K562 (cell line): ENCODE data around the gene FAM83F. TPM values are rescaled to one million over a fixed set of nuclear protein-coding genes. Genes with fewer than 3 reads are reported as not detected.

Experiments used
- CBFA2T2 ChIP-seq: fragments of 450-650 bp; conservative IDR thresholded peaks from 2 replicates; pipeline ENCODE4 v1.6.1; 2017; ENCODE audit warnings: mild to moderate bottlenecking
- E2F1 ChIP-seq: sonication (generic); formaldehyde crosslinking; IDR thresholded peaks from 2 replicates; pipeline ENCODE4 v1.8.1; 2023; ENCODE audit warnings: mild to moderate bottlenecking, missing genetic modification reagents, moderate library complexity
- ELK3 ChIP-seq: fragments of 450-650 bp; formaldehyde crosslinking; IDR thresholded peaks from 2 replicates; pipeline ENCODE4 v1.4.0; 2020; ENCODE audit warnings: mild to moderate bottlenecking
- EP300 ChIP-seq: IDR thresholded peaks from 2 replicates; pipeline ENCODE4 v1.6.1; 2012; ENCODE audit warnings: low read length, improper control_type of control experiment
- ETV5 ChIP-seq: sonication (generic); formaldehyde crosslinking; IDR thresholded peaks from 2 replicates; pipeline ENCODE4 v1.4.0; 2020; ENCODE audit warnings: low read depth, mild to moderate bottlenecking, missing genetic modification reagents
- FOS ChIP-seq: IDR thresholded peaks from 3 replicates; pipeline ENCODE4 v1.6.1; 2011; ENCODE audit not compliant: insufficient read length; ENCODE audit errors: extremely low read depth
- FOXK1 ChIP-seq: sonication (generic); formaldehyde crosslinking; IDR thresholded peaks from 2 replicates; pipeline ENCODE4 v1.8.0; 2022; ENCODE audit warnings: missing genetic modification reagents, mild to moderate bottlenecking, borderline replicate concordance
- GATA2 ChIP-seq: sonication (generic); formaldehyde crosslinking; IDR thresholded peaks from 2 replicates; pipeline ENCODE4 v1.4.0; 2020; ENCODE audit warnings: mild to moderate bottlenecking, missing genetic modification reagents
- ID3 ChIP-seq, 2 experiments: fragments of 250-450 bp in 1 of 2; fragments of 450-650 bp in 1 of 2; sonication (Bioruptor Pico) in 1 of 2; IDR thresholded peaks; 2 replicates each; pipeline versions ENCODE4 v1.6.1 to v1.8.0; 2016 to 2021; ENCODE audit warnings: mild to moderate bottlenecking in 2 of 2, moderate library complexity in 2 of 2, missing compliant biosample characterization in 1 of 2, missing genetic modification characterization in 1 of 2
- IFI16 ChIP-seq: fragments of 250-450 bp; sonication (Bioruptor Pico); IDR thresholded peaks from 2 replicates; pipeline ENCODE4 v2.1.2; 2022; ENCODE audit warnings: mild to moderate bottlenecking, inconsistent platforms
- KAT7 ChIP-seq: sonication (generic); formaldehyde crosslinking; IDR thresholded peaks from 2 replicates; pipeline ENCODE4 v1.8.0; 2022; ENCODE audit warnings: missing genetic modification reagents, mild to moderate bottlenecking, borderline replicate concordance
- MTA1 ChIP-seq: fragments of 450-650 bp; IDR thresholded peaks from 2 replicates; pipeline ENCODE4 v1.6.1; 2017; ENCODE audit warnings: borderline replicate concordance
- NUFIP1 ChIP-seq: fragments of 450-650 bp; IDR thresholded peaks from 2 replicates; pipeline ENCODE4 v1.6.1; 2018; ENCODE audit not compliant: partially characterized antibody
- POLR2A ChIP-seq: fragments of 450-650 bp; conservative IDR thresholded peaks from 2 replicates; pipeline ENCODE4 v1.6.1; 2016
- PREB ChIP-seq: sonication (generic); formaldehyde crosslinking; IDR thresholded peaks from 2 replicates; pipeline ENCODE4 v1.8.1; 2023; ENCODE audit warnings: mild to moderate bottlenecking, missing genetic modification reagents
- RBM22 ChIP-seq: fragments of 200-400 bp; formaldehyde crosslinking; IDR thresholded peaks from 2 replicates; pipeline ENCODE4 v1.6.1; 2018; ENCODE audit warnings: low read length, low read depth; ENCODE audit not compliant: poor library complexity, severe bottlenecking
- SPI1 ChIP-seq: IDR thresholded peaks from 2 replicates; pipeline ENCODE4 v1.6.1; 2011; ENCODE audit warnings: low read depth, low read length, control low read depth, borderline replicate concordance
- TEAD1 ChIP-seq, 2 experiments: fragments of 450-650 bp in 1 of 2; sonication (generic) in 1 of 2; formaldehyde crosslinking; IDR thresholded peaks; 2 replicates each; pipeline versions ENCODE4 v1.4.0 to v1.8.0; 2020 to 2022; ENCODE audit warnings: mild to moderate bottlenecking in 2 of 2, missing genetic modification reagents in 1 of 2
- ZBTB2 ChIP-seq: fragments of 450-650 bp; IDR thresholded peaks from 2 replicates; pipeline ENCODE4 v1.6.1; 2016; ENCODE audit warnings: antibody characterized with exemption
- ZBTB34 ChIP-seq: fragments of 250-450 bp; sonication (Bioruptor Pico); IDR thresholded peaks from 2 replicates; pipeline ENCODE4 v1.8.0; 2021; ENCODE audit warnings: mild to moderate bottlenecking, moderate library complexity
- ZC3H11A ChIP-seq: IDR thresholded peaks from 2 replicates; pipeline ENCODE4 v1.6.1; 2012; ENCODE audit warnings: low read depth, low read length, improper control_type of control experiment
- ZFP1 ChIP-seq: fragments of 450-650 bp; formaldehyde crosslinking; IDR thresholded peaks from 2 replicates; pipeline ENCODE4 v1.4.0; 2020; ENCODE audit warnings: mild to moderate bottlenecking, mixed read lengths
- ZNF583 ChIP-seq: fragments of 250-450 bp; sonication (Bioruptor Pico); IDR thresholded peaks from 2 replicates; pipeline ENCODE4 v1.4.0; 2020
- polyA plus RNA-seq, 8 experiments: library from polyadenylated mRNA; depleted of rRNA in 4 of 8; stranded (reverse) in 5 of 8; unstranded in 3 of 8; fragments of >200 nt; fragmentation: Nextera tagmentation in 2 of 8; fragmentation: Illumina TruSeq in 1 of 8; extraction: Ambion mirVana in 2 of 8; extraction: Trizol in 1 of 8; gene quantifications; 2 replicates each; pipeline versions ENCODE4 v1.2.1 to v1.2.3, GENCODE V29; 2011 to 2014; ENCODE audit warnings: inconsistent platforms in 1 of 8, missing spikeins in 1 of 8
- total RNA-seq, 7 experiments: library from RNA; depleted of rRNA in 6 of 7; stranded (reverse); fragments of >200 nt in 6 of 7; fragmentation: Illumina TruSeq in 2 of 7; extraction: Trizol in 2 of 7; gene quantifications; 2 replicates each; pipeline versions ENCODE4 v1.2.1 to v1.2.3, GENCODE V29; 2011 to 2021; ENCODE audit warnings: low replicate concordance in 1 of 7

FAM83F gene
- total and polyA plus RNA-seq, 9 of the 15 experiments (the other 6 are each of a cell fraction or from before 2014, with no cell fraction given) = under 0.01 to 0.13 (median 0.04) TPM; not detected in 1

- TF ChIP-seq ZBTB34 (no peak), ZC3H11A (no peak), FOS (no peak), POLR2A (no peak), KAT7 (CRISPR knock-in tag) (no peak), ID3 (CRISPR knock-in tag; IDR thresholded peaks at IDR 0.05) (no peak), ID3 (tag; IDR thresholded peaks at IDR 0.05) (no peak), NUFIP1 (no peak), PREB (CRISPR knock-in tag) (no peak), TEAD1 (CRISPR knock-in tag; IDR thresholded peaks at IDR 0.05) (no peak), ELK3 (no peak), SPI1 (no peak), RBM22 (no peak), E2F1 (CRISPR knock-in tag) (no peak), ETV5 (CRISPR knock-in tag) (no peak), CBFA2T2 (peak; percentile 60), EP300 (peak; percentile 64; the same call in 1 of the 2 replicates), IFI16 (CRISPR knock-in tag) (no peak), ZNF583 (CRISPR knock-in tag) (no peak), MTA1 (no peak), GATA2 (no peak), ZFP1 (CRISPR knock-in tag) (no peak), FOXK1 (CRISPR knock-in tag) (no peak), ZBTB2 (no peak)
Observed at GRCh38 chr22:39967103-39967829, 27.5 kb upstream of the FAM83F start (continued).
